ENCODE data around the gene TMEM151B. TPM values are rescaled to one million over a fixed set of nuclear protein-coding genes. Genes with fewer than 3 reads are reported as not detected.
A peak's percentile ranks its signal among the peaks of the same experiment; 100 is the strongest.
"Not testable (repeated sequence)": the region's sequence is repeated elsewhere in the genome, so short reads cannot be mapped to it uniquely, and the experiment has no call there.

Gene TMEM151B
- total RNA-seq, 8 experiments from 2014 or later = 0.41 to 21.4 (median 14.3) TPM

DNA sequence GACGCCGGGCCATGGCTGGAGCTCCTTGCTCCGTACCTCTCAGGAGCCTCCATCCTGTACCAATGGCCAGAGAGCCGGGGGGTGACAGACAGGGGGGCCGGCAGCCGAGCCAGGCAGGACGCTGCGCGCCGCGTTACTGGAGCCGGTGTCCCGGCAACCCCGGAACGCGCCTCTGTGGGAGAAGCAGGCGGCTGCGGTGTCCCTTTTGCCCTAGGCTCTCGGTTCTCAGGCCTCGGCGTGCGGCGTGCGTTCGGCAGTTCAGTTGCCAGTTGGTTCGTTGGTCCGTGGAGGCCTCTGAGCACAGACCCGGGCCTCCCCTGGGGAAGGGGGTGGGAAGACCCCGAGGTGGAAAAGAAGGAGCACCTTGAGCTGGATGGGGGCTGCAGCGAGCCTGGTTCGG, 72.2 kb downstream of the TMEM151B start, which contains the start of gene SPATS1:
Gene SPATS1 (plus strand): TSS at position 162 of the 400 bp plus-strand sequence. CDS start 446 bp downstream, outside the sequence.
- in situ Hi-C loops (cut with MboI; ENCODE audit: low pct_unique_long_range_greater_than_20kb in 2 of 9, low sequenced_read_pairs in 9 of 9, unreplicated experiment in 9 of 9) = loop anchor here in 1 of 9 experiments (25.0 kb wide), 1 partner anchor 180 kb away; the partner anchor contains the start of gene CAPN11
- ATAC-seq (replicated peaks in 6 of 8) = peak; percentile 39 to 84 (median 65)
- 0 to 65% (median 50%) methylated on average over 1 to 17 of the region's 31 CpGs; no CpG with 5 or more reads in 7 of the 10 experiments for WGBS, 10 experiments
- H3K4me3 ChIP-seq = no peak within 1 kb of the TSS
- no peak within 1 kb of the TSS for H3K27ac ChIP-seq
- peaks cover 14 to 24% of the 10 kb centered on the region in 2 donors for H3K4me1 ChIP-seq (replicated peaks in 1 of 2)

DNA sequence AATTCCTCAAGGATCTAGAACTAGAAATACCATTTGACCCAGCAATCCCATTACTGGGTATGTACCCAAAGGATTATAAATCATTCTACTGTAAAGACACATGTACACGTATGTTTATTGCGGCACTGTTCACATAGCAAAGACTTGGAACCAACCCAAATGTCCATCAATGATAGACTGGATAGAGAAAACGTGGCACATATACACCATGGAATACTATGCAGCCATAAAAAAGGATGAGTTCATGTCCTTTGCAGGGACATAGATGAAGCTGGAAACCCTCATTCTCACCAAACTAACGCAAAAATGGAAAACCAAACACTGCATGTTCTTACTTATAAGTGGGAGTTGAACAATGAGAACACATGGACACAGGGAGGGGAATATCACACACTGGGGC, 76.6 kb downstream of the TMEM151B start:
- H3K27ac ChIP-seq; H3K4me3 ChIP-seq; ATAC-seq (replicated peaks in 6 of 8): not testable (repeated sequence)
- peaks cover 5 to 12% of the 10 kb centered on the region in 2 donors for H3K4me1 ChIP-seq (replicated peaks in 1 of 2)
- in situ Hi-C loops (cut with MboI; ENCODE audit: low pct_unique_long_range_greater_than_20kb in 2 of 9, low sequenced_read_pairs in 9 of 9, unreplicated experiment in 9 of 9) = loop anchor here in 1 of 9 experiments (25.0 kb wide), 1 partner anchor 185 kb away; the partner anchor contains the start of gene CAPN11
- 0 to 90% (median 81%) methylated on average over 1 to 3 of the region's 4 CpGs; no CpG with 5 or more reads in 3 of the 10 experiments for WGBS, 10 experiments

DNA sequence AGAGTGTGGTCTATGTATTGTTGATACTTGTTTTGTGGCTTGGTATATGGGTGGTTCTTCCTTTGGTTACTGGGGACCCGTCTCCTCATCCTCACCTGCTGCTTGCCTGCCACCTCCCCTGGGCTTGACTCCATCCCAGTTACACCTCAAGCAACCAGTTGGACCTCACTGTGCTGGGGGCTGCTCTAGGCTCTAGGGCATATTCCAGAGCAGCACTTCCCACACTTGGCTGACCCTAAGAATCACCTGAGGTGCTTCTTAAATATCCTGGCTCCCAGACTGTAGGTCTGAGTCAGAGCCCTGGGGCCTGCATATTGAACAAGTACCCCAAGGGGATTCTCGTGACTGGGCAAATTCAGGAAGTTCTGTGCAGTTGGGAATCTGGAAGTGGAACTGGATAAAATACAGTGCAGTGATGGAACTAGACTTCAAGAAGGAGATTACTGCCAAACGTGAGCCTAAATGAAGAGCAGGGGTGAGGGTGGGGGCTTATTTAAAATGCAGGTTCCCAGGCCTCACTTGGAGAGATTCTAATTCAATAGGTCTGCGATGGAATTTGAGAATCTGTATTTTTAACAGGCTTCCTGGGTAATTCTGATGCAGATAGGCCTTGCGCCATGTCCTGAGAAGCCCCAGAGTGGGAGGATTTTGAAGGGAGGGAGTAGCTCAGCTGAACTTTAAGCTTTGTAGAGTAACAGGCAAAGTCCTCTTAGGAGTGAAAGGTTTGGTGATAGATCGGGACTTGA, 79.8 kb downstream of the TMEM151B start:
- 10 to 80% (median 65%) methylated on average over 2 to 6 of the region's 6 CpGs; no CpG with 5 or more reads in 2 of the 10 experiments for WGBS, 10 experiments
- Histone ChIP-seq H3K4me3 (no peak overlapping the region), H3K4me1 (replicated peaks in 1 of 2) (no peaks in the 10 kb centered on the region), H3K27ac (no peak overlapping the region)
- no peak for ATAC-seq (replicated peaks in 6 of 8)
- in situ Hi-C loops (cut with MboI; ENCODE audit: low pct_unique_long_range_greater_than_20kb in 2 of 9, low sequenced_read_pairs in 9 of 9, unreplicated experiment in 9 of 9) = loop anchor here in 1 of 9 experiments (25.0 kb wide), 1 partner anchor 188 kb away; the partner anchor contains the start of gene CAPN11

DNA sequence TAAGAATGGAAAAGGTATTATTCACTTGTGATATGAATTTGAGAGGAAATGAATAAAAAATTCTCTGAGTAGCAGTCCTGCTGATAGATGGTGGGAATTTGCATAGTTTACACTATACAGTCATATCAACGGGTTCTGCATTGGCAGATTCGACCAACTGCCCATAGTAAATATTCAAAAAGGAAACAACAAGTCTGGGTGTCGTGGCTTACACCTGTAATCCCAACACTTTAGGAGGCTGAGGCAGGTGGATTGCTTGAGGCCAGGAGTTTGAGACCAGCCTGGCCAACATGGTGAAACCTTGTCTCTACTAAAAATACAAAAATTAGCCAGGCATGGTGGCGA, 80.4 kb downstream of the TMEM151B start:
- 10 to 78% (median 60%) methylated on average over 1 to 4 of the region's 4 CpGs; no CpG with 5 or more reads in 1 of the 10 experiments for WGBS, 10 experiments
- in situ Hi-C loops (cut with MboI; ENCODE audit: low pct_unique_long_range_greater_than_20kb in 2 of 9, low sequenced_read_pairs in 9 of 9, unreplicated experiment in 9 of 9) = not testable (repeated sequence)

DNA sequence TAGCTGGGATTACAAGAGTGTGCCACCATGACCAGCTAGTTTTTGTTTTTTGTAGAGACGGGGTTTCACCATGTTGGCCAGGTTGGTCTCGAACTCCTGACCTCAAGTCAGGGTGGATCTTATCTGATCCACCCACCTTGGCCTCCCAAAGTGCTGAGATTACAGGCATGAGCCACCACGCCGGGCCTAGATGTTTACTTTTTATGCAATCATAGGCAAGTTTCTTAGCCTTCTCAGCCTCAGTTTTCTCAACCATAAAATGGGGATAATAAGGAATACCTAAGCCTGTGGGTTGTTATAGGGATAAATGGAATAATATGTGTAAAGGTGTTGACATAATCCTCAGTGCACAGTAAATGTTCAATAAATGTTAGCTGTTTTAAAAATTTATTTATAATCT, 82.0 kb downstream of the TMEM151B start:
- Histone ChIP-seq H3K27ac (no peak overlapping the region), H3K4me3 (no peak overlapping the region), H3K4me1 (replicated peaks in 1 of 2) (no peaks in the 10 kb centered on the region)
- in situ Hi-C loops (cut with MboI; ENCODE audit: low pct_unique_long_range_greater_than_20kb in 2 of 9, low sequenced_read_pairs in 9 of 9, unreplicated experiment in 9 of 9) = no loop called here
- WGBS, 10 experiments = 33 to 100% (median 89%) methylated on average over 1 to 4 of the region's 4 CpGs; no CpG with 5 or more reads in 3 of the 10 experiments
- ATAC-seq (replicated peaks in 6 of 8) = no peak

More for the DNA sequence above, 80.4 kb downstream of the TMEM151B start:
- H3K4me1 ChIP-seq (replicated peaks in 1 of 2); H3K4me3 ChIP-seq; H3K27ac ChIP-seq; ATAC-seq (replicated peaks in 6 of 8): not testable (repeated sequence)

DNA sequence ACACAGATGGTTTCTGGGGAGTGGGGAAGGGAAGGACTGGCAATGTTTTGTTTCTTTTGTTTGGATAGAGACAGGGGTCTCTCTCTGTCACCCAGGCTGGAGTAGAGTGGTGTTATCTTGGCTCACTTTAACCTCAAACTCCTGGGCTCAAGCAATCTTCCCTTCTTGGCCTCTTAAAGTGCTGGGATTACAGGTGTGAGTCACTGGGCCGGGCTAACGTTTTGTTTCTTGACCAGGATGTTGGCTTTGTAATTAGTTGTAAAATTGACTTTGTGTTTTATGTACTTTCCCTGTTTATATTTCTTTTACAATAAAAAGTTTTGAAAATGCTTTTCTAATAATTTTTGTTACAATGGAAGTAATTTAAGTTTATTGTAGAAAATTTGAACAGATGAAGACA, 83.1 kb downstream of the TMEM151B start:
- no peaks in the 10 kb centered on the region for H3K4me1 ChIP-seq (replicated peaks in 1 of 2)
- 0 to 100% (median 63%) methylated on average over 1 to 2 of the region's 2 CpGs; no CpG with 5 or more reads in 1 of the 10 experiments for WGBS, 10 experiments
- H3K4me3 ChIP-seq = no peak overlapping the region
- ATAC-seq (replicated peaks in 6 of 8) = no peak
- in situ Hi-C loops (cut with MboI; ENCODE audit: low pct_unique_long_range_greater_than_20kb in 2 of 9, low sequenced_read_pairs in 9 of 9, unreplicated experiment in 9 of 9) = no loop called here
- no peak overlapping the region for H3K27ac ChIP-seq

DNA sequence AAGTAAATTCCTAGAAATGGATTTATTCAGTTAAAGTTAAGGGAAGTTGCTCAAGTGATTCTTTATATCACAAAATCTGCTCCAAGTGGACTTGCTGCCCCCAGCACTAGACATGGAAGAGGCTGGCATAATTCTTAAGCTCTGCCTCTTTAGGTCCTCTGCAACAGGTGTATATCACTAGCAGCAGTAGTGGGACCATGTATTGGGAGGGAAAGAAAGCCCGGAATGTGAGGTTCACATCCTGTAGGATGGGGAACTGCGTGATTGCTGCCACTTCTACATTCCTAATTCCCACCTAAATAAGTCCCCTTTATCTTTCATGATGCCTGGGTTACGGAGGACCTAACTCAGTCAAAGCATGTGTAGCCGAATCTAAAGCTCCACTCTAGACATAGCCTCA, 85.4 kb downstream of the TMEM151B start:
- Histone ChIP-seq H3K4me1 (replicated peaks in 1 of 2) (no peaks in the 10 kb centered on the region), H3K4me3 (no peak overlapping the region), H3K27ac (no peak overlapping the region)
- in situ Hi-C loops (cut with MboI; ENCODE audit: low pct_unique_long_range_greater_than_20kb in 2 of 9, low sequenced_read_pairs in 9 of 9, unreplicated experiment in 9 of 9) = no loop called here
- WGBS, 10 experiments = 27 to 100% (median 69%) methylated on average over 1 to 4 of the region's 4 CpGs; no CpG with 5 or more reads in 3 of the 10 experiments
- no peak for ATAC-seq (replicated peaks in 6 of 8)

DNA sequence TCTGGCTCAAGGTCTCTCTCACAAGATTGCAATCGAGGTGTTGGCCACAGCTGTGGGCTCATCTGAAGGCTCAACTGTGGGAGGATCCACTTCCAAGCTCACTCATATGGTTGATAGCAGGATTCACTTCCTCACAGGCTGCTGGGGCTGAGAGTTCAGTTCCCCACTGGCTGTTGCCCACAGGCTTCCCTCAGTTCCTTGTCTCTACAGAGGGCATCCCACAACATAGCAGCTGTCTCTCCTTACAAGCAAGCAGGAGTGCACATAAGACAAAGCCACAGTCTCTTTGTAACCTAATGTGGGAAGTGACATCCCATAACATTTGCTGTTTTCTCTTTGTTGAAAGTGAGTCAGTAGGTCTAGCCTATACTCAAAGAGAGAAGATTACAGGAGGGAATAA, 86.2 kb downstream of the TMEM151B start:
- H3K4me3 ChIP-seq = no peak overlapping the region
- WGBS, 10 experiments = 33 to 63% methylated on average over 1 of the region's 1 CpG; no CpG with 5 or more reads in 8 of the 10 experiments
- H3K27ac ChIP-seq = no peak overlapping the region
- H3K4me1 ChIP-seq (replicated peaks in 1 of 2) = no peaks in the 10 kb centered on the region
- no peak for ATAC-seq (replicated peaks in 6 of 8)
- in situ Hi-C loops (cut with MboI; ENCODE audit: low pct_unique_long_range_greater_than_20kb in 2 of 9, low sequenced_read_pairs in 9 of 9, unreplicated experiment in 9 of 9) = no loop called here

Other genes starting within 250 kb of the TMEM151B start
- 10 to 100 TPM; 34.3 to 82.4 (median 56.0) TPM for gene MRPL14, start 143.0 kb upstream of the TMEM151B start, total RNA-seq
- gene TMEM63B, start 142.9 kb upstream of the TMEM151B start, total RNA-seq = 10 to 100 TPM; 29.1 to 51.4 (median 38.5) TPM
- gene CAPN11, start 111.6 kb upstream of the TMEM151B start, total RNA-seq = under 1 TPM in 3 of 8 experiments, not detected in 5; 0.13 to 0.71 (median 0.20) TPM
- under 1 TPM in 2 of 8 experiments, not detected in 6; 0.27 to 0.38 TPM for gene MYMX, start 53.5 kb upstream of the TMEM151B start, total RNA-seq
- gene SLC29A1, start 46.9 kb upstream of the TMEM151B start, total RNA-seq = 10 to 100 TPM in 7 of 8 experiments, 1 to 10 TPM in 1; 3.8 to 58.8 (median 24.4) TPM
- 1,000 to 10,000 TPM in 1 of 8 experiments, 100 to 1,000 TPM in 7; 588 to 1,345 (median 878) TPM for gene HSP90AB1, start 23.3 kb upstream of the TMEM151B start, total RNA-seq
- gene SLC35B2, start 12.9 kb upstream of the TMEM151B start, total RNA-seq = 10 to 100 TPM; 14.4 to 53.7 (median 41.0) TPM
- 10 to 100 TPM in 1 of 8 experiments, 1 to 10 TPM in 7; 5.0 to 10.6 (median 8.0) TPM for gene NFKBIE, start 4.9 kb upstream of the TMEM151B start, total RNA-seq
- gene AARS2, start 42.9 kb downstream of the TMEM151B start, total RNA-seq = 10 to 100 TPM in 6 of 8 experiments, 1 to 10 TPM in 2; 6.5 to 19.5 (median 11.5) TPM
- not detected for gene SPATS1, start 72.2 kb downstream of the TMEM151B start, total RNA-seq
- 10 to 100 TPM; 15.4 to 39.9 (median 27.6) TPM for gene CDC5L, start 117.3 kb downstream of the TMEM151B start, total RNA-seq